SK-N-SH (cell line): ENCODE results near the gene NEUROG1. TPM values are rescaled to one million over a fixed set of nuclear protein-coding genes. Genes with fewer than 3 reads are reported as not detected.

Experiments used
- CTCF ChIA-PET: fragments of 300-600, 350-600 bp; formaldehyde crosslinking; extraction: SDS; loops from one replicate; lab custom pipeline; 2021; lab: Yijun Ruan, JAX
- POLR2A ChIA-PET: fragments of 350-600 bp; sonication (Branson Sonifier 250); formaldehyde crosslinking; extraction: SDS; loops from one replicate; lab custom pipeline; 2020; ENCODE audit warnings: antibody characterized with exemption, inconsistent platforms; lab: Yijun Ruan, JAX
- DNase-seq: peaks from one replicate; pipeline ENCODE4 v3.0.0; 2012
- H2AFZ ChIP-seq: fragments of 200-600 bp; sonication (generic); 2 replicates; pipeline ENCODE4 v1.8.1; 2016; ENCODE audit warnings: antibody characterized with exemption, mild to moderate bottlenecking, low read depth
- H3F3A ChIP-seq: fragments of 200-600 bp; sonication (generic); replicated peaks from 2 replicates; pipeline ENCODE3; 2016; ENCODE audit warnings: antibody characterized with exemption, mild to moderate bottlenecking; ENCODE audit not compliant: insufficient read depth
- H3K27ac ChIP-seq, 2 experiments: fragments of 200-500 bp in 1 of 2; fragments of 200-600 bp in 1 of 2; sonication (Bioruptor generic) in 1 of 2; sonication (generic), shearing (Covaris generic) in 1 of 2; 2 replicates each; pipeline versions ENCODE4 v1.5.1 to v1.6.1; 2014 to 2016; ENCODE audit warnings: low read depth in 2 of 2, inconsistent platforms in 1 of 2, low read length in 1 of 2, mild to moderate bottlenecking in 1 of 2, mixed read lengths in 1 of 2
- H3K27me3 ChIP-seq: fragments of 200-600 bp; sonication (generic), shearing (Covaris generic); 2 replicates; pipeline ENCODE4 v1.6.1; 2016; ENCODE audit warnings: mixed run types; ENCODE audit not compliant: insufficient read depth
- H3K36me3 ChIP-seq, 2 experiments: fragments of 200-500 bp in 1 of 2; fragments of 200-600 bp in 1 of 2; sonication (Bioruptor generic) in 1 of 2; sonication (generic) in 1 of 2; replicated peaks in 1 of 2; 2 replicates each; pipeline versions ENCODE3 to v1.5.1; 2014 to 2016; ENCODE audit warnings: low read length in 1 of 2, mild to moderate bottlenecking in 1 of 2; ENCODE audit not compliant: insufficient read depth in 2 of 2, control insufficient read depth in 1 of 2
- H3K4me1 ChIP-seq, 2 experiments: fragments of 200-500 bp in 1 of 2; fragments of 200-600 bp in 1 of 2; sonication (Bioruptor generic) in 1 of 2; sonication (generic), shearing (Covaris generic) in 1 of 2; 2 replicates each; pipeline versions ENCODE4 v1.5.1 to v1.6.1; 2014 to 2016; ENCODE audit warnings: low read depth in 1 of 2, low read length in 1 of 2, mixed run types in 1 of 2; ENCODE audit not compliant: insufficient read depth in 2 of 2, control insufficient read depth in 1 of 2
- H3K4me2 ChIP-seq: fragments of 200-600 bp; sonication (generic), shearing (Covaris generic); 2 replicates; pipeline ENCODE4 v1.6.1; 2017; ENCODE audit warnings: mixed run types
- H3K4me3 ChIP-seq, 2 experiments: fragments of 200-500 bp in 1 of 2; fragments of 200-600 bp in 1 of 2; sonication (Bioruptor generic) in 1 of 2; sonication (generic), shearing (Covaris generic) in 1 of 2; 2 replicates each; pipeline versions ENCODE4 v1.5.1 to v1.8.1; 2014 to 2016; ENCODE audit warnings: low read depth in 2 of 2, inconsistent platforms in 1 of 2, low read length in 1 of 2, mild to moderate bottlenecking in 1 of 2, mixed read lengths in 1 of 2, moderate library complexity in 1 of 2
- H3K79me2 ChIP-seq: fragments of 200-600 bp; sonication (generic); 2 replicates; pipeline ENCODE4 v1.8.1; 2017; ENCODE audit warnings: mild to moderate bottlenecking; ENCODE audit not compliant: insufficient read depth
- H3K9ac ChIP-seq: fragments of 200-600 bp; sonication (generic); 2 replicates; pipeline ENCODE4 v1.6.1; 2017; ENCODE audit warnings: mixed run types
- H3K9me2 ChIP-seq: fragments of 200-600 bp; sonication (generic); 2 replicates; pipeline ENCODE4 v1.6.1; 2017; ENCODE audit warnings: mixed run types
- H3K9me3 ChIP-seq: fragments of 200-600 bp; sonication (generic); 2 replicates; pipeline ENCODE4 v1.6.1; 2017; ENCODE audit warnings: mixed run types, mild to moderate bottlenecking, moderate library complexity
- H4K20me1 ChIP-seq: fragments of 200-600 bp; sonication (generic); 2 replicates; pipeline ENCODE4 v1.6.1; 2017; ENCODE audit warnings: mild to moderate bottlenecking, mixed run types; ENCODE audit not compliant: insufficient read depth
- CHD2 ChIP-seq: fragments of 150-350 bp; IDR thresholded peaks from 2 replicates; pipeline ENCODE4 v1.6.1; 2018; ENCODE audit warnings: low read length; ENCODE audit not compliant: partially characterized antibody
- ELF1 ChIP-seq: IDR thresholded peaks from 2 replicates; pipeline ENCODE4 v1.4.0; 2012
- EP300 ChIP-seq, 2 experiments: IDR thresholded peaks; 2 replicates each; pipeline versions ENCODE4 v1.4.0 to v1.6.1; 2012; ENCODE audit warnings: borderline replicate concordance in 1 of 2, low read depth in 1 of 2, low read length in 1 of 2
- EZH2phosphoT487 ChIP-seq: fragments of 200-600 bp; sonication (generic); IDR thresholded peaks from 2 replicates; pipeline ENCODE4 v1.6.1; 2017; ENCODE audit warnings: low read depth, mixed run types, mild to moderate bottlenecking, antibody characterized with exemption, moderate library complexity, borderline replicate concordance
- FOSL2 ChIP-seq: IDR thresholded peaks from 2 replicates; pipeline ENCODE4 v1.4.0; 2012; ENCODE audit warnings: low read depth, mild to moderate bottlenecking, moderate library complexity, borderline replicate concordance
- GABPA ChIP-seq: IDR thresholded peaks from 2 replicates; pipeline ENCODE4 v1.4.0; 2012; ENCODE audit warnings: low read depth, mild to moderate bottlenecking
- GATA2 ChIP-seq: sonication (generic); formaldehyde crosslinking; IDR thresholded peaks from 2 replicates; pipeline ENCODE4 v1.5.0; 2020; ENCODE audit warnings: mild to moderate bottlenecking, missing genetic modification reagents
- IRF3 ChIP-seq: fragments of 150-350 bp; IDR thresholded peaks from 2 replicates; pipeline ENCODE4 v1.6.1; 2016; ENCODE audit warnings: mild to moderate bottlenecking, low read depth, low read length
- MAX ChIP-seq: IDR thresholded peaks from 2 replicates; pipeline ENCODE4 v1.4.0; 2012; ENCODE audit warnings: low read depth
- MXI1 ChIP-seq: IDR thresholded peaks from 2 replicates; pipeline ENCODE4 v1.6.1; 2012; ENCODE audit warnings: mild to moderate bottlenecking, low read depth, low read length, improper control_type of control experiment
- NRF1 ChIP-seq: IDR thresholded peaks from 2 replicates; pipeline ENCODE4 v1.6.1; 2012; ENCODE audit warnings: low read depth, mild to moderate bottlenecking, low read length
- POLR2AphosphoS5 ChIP-seq: IDR thresholded peaks from 2 replicates; pipeline ENCODE4 v1.6.1; 2012; ENCODE audit warnings: low read depth, low read length
- RAD21 ChIP-seq: IDR thresholded peaks from 2 replicates; pipeline ENCODE4 v1.6.1; 2012; ENCODE audit warnings: mild to moderate bottlenecking, low read length
- RFX5 ChIP-seq: IDR thresholded peaks from 2 replicates; pipeline ENCODE4 v1.6.1; 2012; ENCODE audit warnings: mild to moderate bottlenecking, improper control_type of control experiment, low read length
- SIN3A ChIP-seq: IDR thresholded peaks from 2 replicates; pipeline ENCODE4 v1.6.1; 2012; ENCODE audit warnings: low read depth, mild to moderate bottlenecking, low read length, moderate library complexity, borderline replicate concordance
- TAF1 ChIP-seq: IDR thresholded peaks from 2 replicates; pipeline ENCODE4 v1.6.1; 2012; ENCODE audit warnings: low read depth, mild to moderate bottlenecking, low read length, moderate library complexity, borderline replicate concordance
- TCF12 ChIP-seq: IDR thresholded peaks from 2 replicates; pipeline ENCODE4 v1.4.0; 2012
- TEAD4 ChIP-seq: IDR thresholded peaks from 2 replicates; pipeline ENCODE4 v1.4.0; 2012; ENCODE audit warnings: mild to moderate bottlenecking, borderline replicate concordance; ENCODE audit not compliant: insufficient read depth
- USF1 ChIP-seq: IDR thresholded peaks from 2 replicates; pipeline ENCODE4 v1.4.0; 2012; ENCODE audit warnings: low read depth, borderline replicate concordance
- USF2 ChIP-seq: fragments of 150-350 bp; IDR thresholded peaks from 2 replicates; pipeline ENCODE4 v1.6.1; 2017; ENCODE audit warnings: antibody characterized with exemption, low read length, low read depth, borderline replicate concordance
- YY1 ChIP-seq: IDR thresholded peaks from 2 replicates; pipeline ENCODE4 v1.4.0; 2012; ENCODE audit warnings: low read depth, mild to moderate bottlenecking
- ZBTB33 ChIP-seq: IDR thresholded peaks from 2 replicates; pipeline ENCODE4 v1.4.0; 2012; ENCODE audit warnings: low read depth, borderline replicate concordance
- WGBS: methylation state at CpG from one replicate; pipeline ENCODE4 v1.1.6; 2017; ENCODE audit warnings: low lambda C conversion rate; 5-methylcytosine and 5-hydroxymethylcytosine counted together
- polyA plus RNA-seq, 3 experiments: library from polyadenylated mRNA; depleted of rRNA; stranded (reverse); fragments of >200 nt; gene quantifications; 2 replicates each; pipeline ENCODE4 v1.2.3, GENCODE V29; 2012

The NEUROG1 gene
- polyA plus RNA-seq, 1 of the 3 experiments (the other 2 are of a cell fraction): not detected

GRCh38 chr5:135517631-135518030, 18.1 kb downstream of the NEUROG1 start:
- H3K27ac ChIP-seq: no peak overlapping the region
- WGBS: 34% methylated on average over 4 of the region's 4 CpGs
- TF ChIP-seq TAF1: no peak
- TF ChIP-seq ZBTB33: no peak
- no peak for TF ChIP-seq USF2
- TF ChIP-seq GATA2 (CRISPR knock-in tag): no peak
- TF ChIP-seq IRF3: no peak
- TF ChIP-seq GABPA: no peak
- no peak for TF ChIP-seq YY1
- no peak for TF ChIP-seq MXI1
- no peak for TF ChIP-seq ELF1
- TF ChIP-seq POLR2AphosphoS5: no peak
- TF ChIP-seq SIN3A: no peak
- TF ChIP-seq FOSL2: no peak
- TF ChIP-seq USF1: no peak
- H2AFZ ChIP-seq: no peak overlapping the region
- POLR2A ChIA-PET: no interaction called here
- no peaks in the 10 kb centered on the region for H4K20me1 ChIP-seq
- CTCF ChIA-PET: interaction anchor here (1.0 to 1.7 kb wide), 8 partner anchors 9 to 55 kb away, joined by 3 to 7 read pairs (median 3); no protein-coding TSS in a partner anchor
- no peak overlapping the region for H3K9ac ChIP-seq
- no peaks in the 10 kb centered on the region for H3F3A ChIP-seq
- H3K4me3 ChIP-seq: peak overlapping the region in 1 of 2 experiments; percentile 35; a peak in 1 of 4 replicates
- no peaks in the 10 kb centered on the region; the same call in 1 of the 2 replicates for H3K9me3 ChIP-seq
- DNase-seq: no peak
- no peaks in the 10 kb centered on the region for H3K36me3 ChIP-seq
- H3K4me2 ChIP-seq: no peak overlapping the region
- H3K79me2 ChIP-seq: no peaks in the 10 kb centered on the region
- H3K9me2 ChIP-seq: no peaks in the 10 kb centered on the region
- H3K27me3 ChIP-seq: no peaks in the 10 kb centered on the region
- no peaks in the 10 kb centered on the region for H3K4me1 ChIP-seq

GRCh38 chr5:135514116-135514515, 21.6 kb downstream of the NEUROG1 start:
- H3K4me3 ChIP-seq: no peak overlapping the region
- H3K9ac ChIP-seq: no peak overlapping the region
- 84% methylated on average over 3 of the region's 3 CpGs for WGBS
- H4K20me1 ChIP-seq: no peaks in the 10 kb centered on the region
- no peak for DNase-seq
- no peaks in the 10 kb centered on the region for H3K9me3 ChIP-seq
- POLR2A ChIA-PET: no interaction called here
- H3K27ac ChIP-seq: no peak overlapping the region
- H2AFZ ChIP-seq: no peak overlapping the region
- H3K79me2 ChIP-seq: no peaks in the 10 kb centered on the region
- no peak overlapping the region for H3K4me2 ChIP-seq
- H3K9me2 ChIP-seq: no peaks in the 10 kb centered on the region
- H3K27me3 ChIP-seq: peaks cover 18% of the 10 kb centered on the region; the same call in 1 of the 2 replicates
- CTCF ChIA-PET: no interaction called here
- no peaks in the 10 kb centered on the region for H3F3A ChIP-seq
- H3K36me3 ChIP-seq: no peaks in the 10 kb centered on the region
- no peaks in the 10 kb centered on the region for H3K4me1 ChIP-seq
- no peak for TF ChIP-seq SIN3A
- no peak for TF ChIP-seq EZH2phosphoT487
- no peak for TF ChIP-seq RFX5
- no peak for TF ChIP-seq EP300 (IDR thresholded peaks at IDR 0.05; ENCODE audit: borderline replicate concordance in 1 of 2, low read depth in 1 of 2, low read length in 1 of 2)
- TF ChIP-seq NRF1: no peak
- no peak for TF ChIP-seq IRF3
- no peak for TF ChIP-seq CHD2
- no peak for TF ChIP-seq POLR2AphosphoS5
- TF ChIP-seq GATA2 (CRISPR knock-in tag): no peak
- no peak for TF ChIP-seq ELF1
- TF ChIP-seq MAX: no peak
- no peak for TF ChIP-seq TCF12
- TF ChIP-seq TEAD4: no peak
- TF ChIP-seq RAD21: no peak
- TF ChIP-seq TAF1: no peak
- TF ChIP-seq MXI1: no peak
